Measurements from ENCODE around the gene DIP2A.

Gene DIP2A

GRCh38 chr21:46498335-46499050 lies 39.8 kb downstream of the DIP2A start:
- no peak for TF ChIP-seq CTCF (IDR thresholded peaks at IDR 0.05; ENCODE audit: extremely low read depth, missing control alignments)
- DNase-seq (ENCODE audit: low spot score), result no peak

GRCh38 chr21:46500224-46500861 lies 41.7 kb downstream of the DIP2A start:
- no peak for TF ChIP-seq CTCF (IDR thresholded peaks at IDR 0.05; ENCODE audit: extremely low read depth, missing control alignments)
- peak; percentile 49 for DNase-seq (ENCODE audit: low spot score)

GRCh38 chr21:46503922-46504550 lies 45.3 kb downstream of the DIP2A start:
- TF ChIP-seq CTCF (IDR thresholded peaks at IDR 0.05; ENCODE audit: extremely low read depth, missing control alignments), result no peak
- peak; percentile 61 for DNase-seq (ENCODE audit: low spot score)

- DNase-seq (ENCODE audit: low spot score), result peak; percentile 44
- TF ChIP-seq CTCF (IDR thresholded peaks at IDR 0.05; ENCODE audit: extremely low read depth, missing control alignments), result no peak
These were observed 46.0 kb downstream of the DIP2A start for GRCh38 chr21:46504666-46505065.

- DNase-seq (ENCODE audit: low spot score), result no peak
- TF ChIP-seq CTCF (IDR thresholded peaks at IDR 0.05; ENCODE audit: extremely low read depth, missing control alignments), result no peak
These were observed 48.9 kb downstream of the DIP2A start for GRCh38 chr21:46507562-46507961.

- no peak for TF ChIP-seq CTCF (IDR thresholded peaks at IDR 0.05; ENCODE audit: extremely low read depth, missing control alignments)
- no peak for DNase-seq (ENCODE audit: low spot score)
These were observed 51.2 kb downstream of the DIP2A start for GRCh38 chr21:46509741-46510502.

All from GM20000 (cell line).